ENCODE data around the gene TANGO6.

Gene TANGO6

GRCh38 chr16:69087161-69087581 lies 243.8 kb downstream of the TANGO6 start:
- Histone ChIP-seq H3K27me3 (ENCODE audit: control insufficient read depth, insufficient read depth, low read length) (no peaks in the 10 kb centered on the region), H3K27ac (no peak overlapping the region), H3K4me2 (ENCODE audit: low read length) (no peak overlapping the region), H3K9ac (no peak overlapping the region), H3K9me3 (ENCODE audit: control insufficient read depth, low read length) (no peaks in the 10 kb centered on the region), H3K4me1 (peaks cover 14% of the 10 kb centered on the region), H3K4me3 (ENCODE audit: low read depth, low read length) (no peak overlapping the region), H3K79me2 (no peaks in the 10 kb centered on the region), H2AFZ (no peak overlapping the region), H3K36me3 (ENCODE audit: control insufficient read depth, insufficient read depth, low read length) (no peaks in the 10 kb centered on the region)
- TF ChIP-seq CTCF (IDR thresholded peaks at IDR 0.05): no peak

GRCh38 chr16:69088684-69089083 lies 245.4 kb downstream of the TANGO6 start:
- Histone ChIP-seq H3K4me1 (peaks cover 14% of the 10 kb centered on the region), H3K36me3 (ENCODE audit: control insufficient read depth, insufficient read depth, low read length) (no peaks in the 10 kb centered on the region), H2AFZ (no peak overlapping the region), H3K9ac (no peak overlapping the region), H3K9me3 (ENCODE audit: control insufficient read depth, low read length) (no peaks in the 10 kb centered on the region), H3K27me3 (ENCODE audit: control insufficient read depth, insufficient read depth, low read length) (no peaks in the 10 kb centered on the region), H3K79me2 (no peaks in the 10 kb centered on the region), H3K4me2 (ENCODE audit: low read length) (peak overlapping the region; percentile 45), H3K27ac (no peak overlapping the region), H3K4me3 (ENCODE audit: low read depth, low read length) (no peak overlapping the region)
- TF ChIP-seq CTCF (IDR thresholded peaks at IDR 0.05): no peak

DNA sequence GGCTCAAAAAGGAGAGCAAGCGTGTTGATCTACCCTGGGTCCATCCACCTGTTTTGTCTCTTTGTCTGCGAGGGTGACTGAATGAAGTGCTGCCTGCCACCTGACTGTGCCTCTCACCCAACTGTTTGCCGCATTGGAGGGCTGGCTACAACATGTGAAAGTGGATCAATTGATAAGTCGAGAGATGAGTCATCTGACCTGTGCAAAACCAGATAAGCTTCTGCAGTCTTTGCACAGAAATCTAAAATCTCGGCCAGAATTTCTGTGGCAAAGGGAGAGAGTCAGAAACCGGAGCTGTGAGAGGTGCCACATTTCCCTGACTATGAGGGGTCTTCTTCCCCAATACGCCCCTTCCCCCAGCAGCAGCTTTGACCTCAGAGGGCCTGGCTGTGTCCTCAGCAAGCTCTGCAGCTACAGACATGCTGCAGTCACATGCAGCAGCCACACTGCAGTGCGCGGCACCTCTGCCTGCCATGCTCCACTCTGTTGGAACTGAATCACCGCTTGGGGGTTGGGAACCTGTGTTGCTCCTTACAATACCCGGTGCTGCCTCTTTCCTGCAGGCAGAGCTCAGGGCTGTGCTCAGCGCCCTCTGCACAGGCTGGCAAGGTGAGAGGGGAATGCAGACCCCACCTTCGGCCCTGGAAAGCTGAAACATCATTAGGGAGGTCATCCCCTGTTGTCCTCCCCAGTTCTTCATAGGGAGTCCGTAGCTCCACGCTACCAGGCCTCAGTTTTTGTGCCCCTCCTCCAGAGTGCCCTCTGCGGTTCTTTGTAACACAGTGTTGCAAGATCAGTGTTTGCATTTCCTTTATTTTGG lies 246.0 kb downstream of the TANGO6 start:
- TF ChIP-seq CTCF (IDR thresholded peaks at IDR 0.05): no peak
- H3K27me3 ChIP-seq (ENCODE audit: control insufficient read depth, insufficient read depth, low read length): no peaks in the 10 kb centered on the region
- H3K4me2 ChIP-seq (ENCODE audit: low read length): peak overlapping the region; percentile 45
- peak overlapping the region; percentile 47 for H2AFZ ChIP-seq
- H3K27ac ChIP-seq: peak overlapping the region; percentile 2
- no peaks in the 10 kb centered on the region for H3K9me3 ChIP-seq (ENCODE audit: control insufficient read depth, low read length)
- no peak overlapping the region for H3K4me3 ChIP-seq (ENCODE audit: low read depth, low read length)
- H3K4me1 ChIP-seq: peaks cover 14% of the 10 kb centered on the region
- no peaks in the 10 kb centered on the region for H3K36me3 ChIP-seq (ENCODE audit: control insufficient read depth, insufficient read depth, low read length)
- H3K79me2 ChIP-seq: no peaks in the 10 kb centered on the region
- no peak overlapping the region for H3K9ac ChIP-seq

DNA sequence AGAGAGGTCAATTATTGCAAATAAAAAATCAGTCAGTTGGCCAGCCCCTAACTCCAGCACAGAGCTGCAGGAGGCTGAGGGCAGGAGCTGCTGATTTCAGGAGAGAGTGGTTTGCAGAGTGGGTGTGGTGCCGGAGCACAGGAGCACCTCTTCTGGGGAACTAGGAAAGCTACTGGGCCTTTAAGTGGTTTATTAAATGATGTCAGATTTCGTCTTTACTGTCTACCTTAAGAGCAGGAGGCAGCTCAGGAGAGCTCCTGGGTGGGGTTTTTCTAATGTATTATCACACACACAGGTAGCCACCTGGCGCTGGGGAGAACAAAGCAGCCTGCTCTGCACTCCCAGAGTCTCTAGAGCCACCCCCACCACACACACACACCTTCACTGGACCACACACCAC lies 250.6 kb downstream of the TANGO6 start:
- H3K4me3 ChIP-seq (ENCODE audit: low read depth, low read length): no peak overlapping the region
- no peak overlapping the region for H2AFZ ChIP-seq
- H3K9ac ChIP-seq: no peak overlapping the region
- H3K27me3 ChIP-seq (ENCODE audit: control insufficient read depth, insufficient read depth, low read length): no peaks in the 10 kb centered on the region
- H3K4me2 ChIP-seq (ENCODE audit: low read length): no peak overlapping the region
- H3K9me3 ChIP-seq (ENCODE audit: control insufficient read depth, low read length): no peaks in the 10 kb centered on the region
- H3K36me3 ChIP-seq (ENCODE audit: control insufficient read depth, insufficient read depth, low read length): no peaks in the 10 kb centered on the region
- H3K27ac ChIP-seq: no peak overlapping the region
- H3K79me2 ChIP-seq: no peaks in the 10 kb centered on the region
- TF ChIP-seq CTCF (IDR thresholded peaks at IDR 0.05): no peak
- peaks cover 10% of the 10 kb centered on the region for H3K4me1 ChIP-seq

GRCh38 chr16:69094501-69094900 lies 251.2 kb downstream of the TANGO6 start:
- Histone ChIP-seq H3K27ac (no peak overlapping the region), H3K4me2 (ENCODE audit: low read length) (no peak overlapping the region), H3K36me3 (ENCODE audit: control insufficient read depth, insufficient read depth, low read length) (no peaks in the 10 kb centered on the region), H3K27me3 (ENCODE audit: control insufficient read depth, insufficient read depth, low read length) (no peaks in the 10 kb centered on the region), H3K9ac (no peak overlapping the region), H3K79me2 (no peaks in the 10 kb centered on the region), H2AFZ (no peak overlapping the region), H3K4me3 (ENCODE audit: low read depth, low read length) (no peak overlapping the region), H3K4me1 (peaks cover 7% of the 10 kb centered on the region), H3K9me3 (ENCODE audit: control insufficient read depth, low read length) (no peaks in the 10 kb centered on the region)
- no peak for TF ChIP-seq CTCF (IDR thresholded peaks at IDR 0.05)
